GM10248 (cell line): ENCODE results near the gene CAB39.

Experiments used
- CTCF ChIA-PET: fragments of 300-600 bp; sonication (Branson Sonifier 250); formaldehyde crosslinking; extraction: SDS; loops from one replicate; lab custom pipeline; 2021; ENCODE audit warnings: antibody characterized with exemption; lab: Yijun Ruan, JAX
- POLR2A ChIA-PET: fragments of 350-650 bp; sonication (Branson Sonifier 250); formaldehyde crosslinking; extraction: SDS; loops from one replicate; lab custom pipeline; 2020; ENCODE audit warnings: antibody characterized with exemption; lab: Yijun Ruan, JAX
- DNase-seq: peaks from one replicate; pipeline ENCODE4 v3.0.0; 2012; ENCODE audit errors: extremely low spot score
- CTCF ChIP-seq: IDR thresholded peaks from 2 replicates; pipeline ENCODE4 v1.5.1; 2012; ENCODE audit warnings: mild to moderate bottlenecking, low read depth; ENCODE audit errors: extremely low read depth, missing control alignments, control extremely low read depth

Gene CAB39

DNA sequence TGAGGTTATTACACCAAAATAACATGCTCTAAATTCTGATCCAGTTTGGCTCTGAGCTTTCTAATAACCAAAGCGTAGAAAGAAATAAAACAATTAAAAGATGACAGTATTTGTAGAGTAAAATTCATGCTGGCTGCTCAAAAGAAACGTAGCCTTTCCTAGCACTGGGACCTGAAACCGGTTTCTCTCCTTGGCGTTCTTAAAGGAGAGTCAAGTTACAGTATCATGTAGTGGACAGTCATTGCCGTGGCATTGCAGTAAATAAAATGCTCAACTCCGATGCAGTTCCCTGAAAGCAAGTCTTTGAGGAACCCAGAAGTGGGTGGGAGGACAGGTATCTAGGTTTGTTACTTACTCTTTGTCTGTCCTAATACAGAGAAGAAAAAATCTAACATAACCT is 99.4 kb downstream of the CAB39 start:
- ChIA-PET CTCF (interaction anchor here (1.1 to 3.4 kb wide), 7 partner anchors 12 to 46 kb away, joined by 3 to 20 read pairs (median 3); no protein-coding TSS in a partner anchor), POLR2A (no interaction called here)
- DNase-seq: no peak
- TF ChIP-seq CTCF: no peak

DNA sequence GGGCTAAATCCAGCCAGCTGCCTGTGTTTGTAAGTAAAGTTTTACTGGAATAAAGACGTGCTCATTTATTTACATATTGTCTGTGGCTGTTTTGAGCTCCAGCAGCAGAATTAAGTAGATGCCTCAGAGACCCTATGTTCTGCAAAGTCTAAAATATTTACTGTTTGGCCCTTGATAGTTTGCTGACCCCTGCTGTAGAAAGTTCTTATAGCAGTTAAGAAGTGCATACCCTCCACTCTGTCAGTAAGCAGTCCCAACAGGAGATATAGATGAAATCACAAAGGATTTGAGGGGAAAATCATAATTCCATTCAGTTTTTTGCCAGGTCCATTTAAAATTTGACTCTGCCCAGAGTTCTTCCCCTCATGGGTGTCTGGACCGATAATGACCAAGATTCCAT is 102.0 kb downstream of the CAB39 start:
- CTCF ChIA-PET: interaction anchor here (0.9 to 3.4 kb wide), 7 partner anchors 8 to 747 kb away, joined by 3 to 20 read pairs (median 3); no protein-coding TSS in a partner anchor
- DNase-seq: peak; percentile 42
- peak; percentile 28 for TF ChIP-seq CTCF
- POLR2A ChIA-PET: no interaction called here

- no peak for DNase-seq
- no peak for TF ChIP-seq CTCF
- ChIA-PET CTCF (interaction anchor here (1.3 to 3.4 kb wide), 6 partner anchors 9 to 174 kb away, joined by 3 to 20 read pairs (median 6); no protein-coding TSS in a partner anchor), POLR2A (no interaction called here)
Observed at GRCh38 chr2:230815088-230815487, 102.4 kb downstream of the CAB39 start.

GRCh38 chr2:230816735-230817134 is 104.1 kb downstream of the CAB39 start:
- no peak for DNase-seq
- no peak for TF ChIP-seq CTCF
- POLR2A ChIA-PET: no interaction called here
- CTCF ChIA-PET: interaction anchor here (1.0 to 2.4 kb wide), 9 partner anchors 8 to 750 kb away, joined by 3 to 10 read pairs (median 4); no protein-coding TSS in a partner anchor

DNA sequence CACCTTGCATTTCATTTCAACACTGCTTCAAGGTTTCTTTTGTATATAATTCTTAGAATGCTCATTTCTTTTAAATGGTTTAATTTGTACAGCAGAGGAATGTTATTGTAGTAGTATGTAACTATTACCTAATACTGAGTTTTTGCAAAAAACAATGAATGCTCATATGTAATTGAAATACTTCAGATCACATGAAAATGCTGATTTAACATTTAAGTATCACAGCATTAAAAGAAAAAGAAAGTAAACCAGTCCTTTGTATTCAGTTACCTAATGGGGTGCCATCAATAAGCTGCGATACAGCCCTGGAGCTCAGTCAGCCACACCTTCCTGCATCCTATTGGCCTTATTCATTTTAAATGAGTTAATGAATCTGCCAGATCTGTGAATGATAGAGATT is 106.8 kb downstream of the CAB39 start:
- TF ChIP-seq CTCF: no peak
- no peak for DNase-seq
- ChIA-PET CTCF (interaction anchor here (1.4 to 1.8 kb wide), 4 partner anchors 21 to 168 kb away, joined by 3 to 5 read pairs (median 4); no protein-coding TSS in a partner anchor), POLR2A (no interaction called here)

GRCh38 chr2:230821261-230821990 is 108.8 kb downstream of the CAB39 start:
- TF ChIP-seq CTCF: no peak
- POLR2A ChIA-PET: no interaction called here
- no peak for DNase-seq
- CTCF ChIA-PET: interaction anchor here (1.0 to 5.3 kb wide), 4 partner anchors 27 to 165 kb away, joined by 3 to 64 read pairs (median 12); partner anchors contain the start of gene GPR55
